NCI-H2196 treated with DMSO at 0.1 percent for 48 hours (cell line): ENCODE measurements around the gene TPMT.

Experiments used
- DNase-seq: peaks from one replicate; lab custom pipeline; 2025; ENCODE audit not compliant: unreplicated experiment; lab: John Stamatoyannopoulos, UW

Gene TPMT

GRCh38 chr6:18117136-18117535, 37.7 kb downstream of the TPMT start:
- DNase-seq = no peak

DNA sequence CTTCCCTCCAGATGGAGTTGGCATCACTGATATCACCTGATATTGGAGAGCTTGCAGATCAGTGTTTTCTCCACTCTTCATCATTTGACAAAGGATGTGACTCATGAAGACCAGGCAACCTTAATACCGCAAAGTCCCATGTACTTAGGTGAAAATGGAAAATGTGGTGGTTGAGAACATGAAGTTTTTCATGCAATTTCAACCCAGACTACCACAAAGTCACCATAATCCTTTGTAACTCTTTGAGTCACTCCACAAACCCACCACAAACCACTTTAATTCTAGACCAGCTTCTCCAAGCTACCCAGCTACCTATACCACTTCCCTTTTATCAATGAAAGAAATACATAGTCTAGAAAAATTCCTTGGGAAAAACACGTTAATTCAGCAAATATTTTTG, 39.5 kb downstream of the TPMT start:
- DNase-seq = no peak

GRCh38 chr6:18110162-18110561, 44.7 kb downstream of the TPMT start:
- no peak for DNase-seq

DNA sequence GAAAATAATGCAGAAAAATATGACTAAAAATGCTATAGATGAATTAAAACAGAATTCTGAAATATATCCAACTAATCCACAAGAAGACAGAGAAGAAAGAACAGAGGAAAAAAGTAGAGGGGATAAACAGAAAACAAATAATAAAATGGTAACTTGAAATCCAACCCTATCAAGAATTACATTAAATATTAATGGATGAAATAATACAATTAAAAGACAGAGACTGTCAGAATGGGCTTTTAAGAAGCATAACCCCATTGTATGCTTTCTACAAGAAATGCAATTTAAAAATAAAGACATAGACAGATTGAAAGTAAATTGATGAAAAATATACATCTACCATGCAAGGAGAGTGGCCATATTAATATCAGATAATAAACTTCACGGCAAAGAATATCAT, 47.8 kb downstream of the TPMT start:
- DNase-seq = no peak

- DNase-seq = no peak
Observed at GRCh38 chr6:18102783-18103509, 51.9 kb downstream of the TPMT start.

DNA sequence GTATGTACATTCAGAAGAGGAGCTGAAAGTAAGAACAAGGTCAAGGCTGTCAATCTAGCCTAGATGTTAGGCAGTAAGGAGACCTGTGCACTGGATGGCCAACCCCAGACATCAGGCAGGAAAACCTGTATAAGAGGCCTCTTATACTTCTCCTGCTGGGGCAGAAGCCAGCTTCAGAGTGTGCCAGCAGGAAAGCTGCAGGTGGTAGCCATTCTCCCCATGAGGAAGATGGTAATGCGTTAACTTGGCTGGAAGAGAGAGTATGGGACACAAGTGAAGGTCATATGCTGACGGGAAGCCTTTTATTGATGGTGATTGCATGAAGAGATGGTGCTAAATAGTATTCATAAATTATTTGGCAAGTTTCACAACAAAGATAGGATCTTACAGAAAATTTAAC, 53.0 kb downstream of the TPMT start:
- DNase-seq = no peak

- no peak for DNase-seq
Observed at GRCh38 chr6:18101271-18101670, 53.6 kb downstream of the TPMT start.

DNA sequence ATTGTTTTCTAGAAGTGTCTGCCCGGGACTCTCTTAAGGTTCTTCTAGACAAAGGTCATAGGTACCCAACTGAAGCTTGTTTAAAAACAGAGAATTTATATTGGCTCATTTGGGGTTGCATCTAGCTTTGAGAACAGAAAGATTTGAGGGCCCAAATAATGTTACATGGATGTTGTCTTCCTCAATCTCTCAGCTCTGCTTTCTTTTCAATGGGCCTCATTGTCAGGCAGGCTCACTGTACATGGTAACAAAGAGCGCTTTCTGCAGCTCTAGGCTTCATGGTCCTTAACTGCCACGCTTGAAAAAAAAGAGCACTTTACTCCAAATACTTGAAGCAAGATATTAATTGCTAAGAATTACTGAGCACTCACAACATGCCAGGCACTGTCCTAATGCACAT, 54.6 kb downstream of the TPMT start:
- DNase-seq = no peak

DNA sequence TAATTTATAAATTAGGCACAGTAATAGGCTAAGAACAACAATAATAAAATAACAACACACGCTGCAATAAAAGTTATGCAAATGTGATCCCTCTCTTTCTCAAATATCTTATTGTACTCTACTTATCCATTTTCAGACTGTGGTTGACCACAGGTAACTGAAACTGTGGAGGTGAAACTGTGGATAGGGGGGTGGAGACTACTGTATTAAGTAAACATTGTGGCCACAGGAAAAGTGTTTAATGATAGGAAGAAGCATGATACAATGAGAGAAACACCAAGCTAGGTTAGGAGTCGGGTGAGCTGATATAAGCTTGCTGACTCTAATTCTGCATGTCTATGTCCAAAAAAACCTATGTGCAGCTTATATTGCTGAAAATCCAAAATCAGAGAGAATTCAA, 55.4 kb downstream of the TPMT start:
- DNase-seq = no peak

- no peak for DNase-seq
Observed at GRCh38 chr6:18096423-18096822, 58.5 kb downstream of the TPMT start.

DNA sequence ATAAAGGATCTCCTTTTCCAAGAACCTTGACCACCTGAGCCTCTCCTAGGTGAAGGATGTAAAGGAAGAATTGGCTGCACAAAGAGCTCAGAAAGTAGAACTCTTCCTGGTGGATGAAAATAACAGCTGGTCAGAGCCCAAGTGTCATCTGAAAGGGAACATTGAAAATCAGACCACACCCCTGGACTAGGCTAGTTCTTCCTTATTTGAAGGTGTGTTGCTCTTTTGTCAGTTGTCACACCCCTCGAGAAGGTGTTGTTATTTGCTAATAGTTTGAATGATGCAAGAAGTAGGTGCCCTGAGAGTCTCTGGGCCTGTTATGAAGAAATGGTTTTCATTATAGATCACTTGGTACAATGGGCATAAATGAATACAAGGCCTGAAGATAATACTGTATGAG, 63.5 kb downstream of the TPMT start:
- no peak for DNase-seq

DNA sequence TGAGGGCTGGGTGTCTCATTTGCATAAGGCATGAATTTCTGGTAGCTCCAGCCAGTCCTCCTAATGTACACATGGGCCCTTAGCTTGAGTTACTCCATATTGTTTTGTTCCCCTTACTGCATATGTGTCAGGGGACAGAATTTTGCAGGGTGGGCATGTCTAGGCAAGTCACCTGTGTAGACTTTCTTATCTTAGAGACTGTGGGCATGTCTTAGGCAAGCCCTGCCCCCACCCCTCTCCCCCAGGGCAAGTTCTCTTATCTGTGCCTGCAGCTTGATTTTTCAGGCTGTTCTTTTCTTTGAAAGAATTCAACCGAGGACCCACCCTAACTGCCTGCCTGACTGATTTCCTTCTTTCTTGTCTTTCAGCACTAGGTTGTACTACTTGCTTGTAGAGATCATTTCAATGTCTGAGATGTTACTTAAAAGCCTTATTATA, 64.5 kb downstream of the TPMT start:
- no peak for DNase-seq

DNA sequence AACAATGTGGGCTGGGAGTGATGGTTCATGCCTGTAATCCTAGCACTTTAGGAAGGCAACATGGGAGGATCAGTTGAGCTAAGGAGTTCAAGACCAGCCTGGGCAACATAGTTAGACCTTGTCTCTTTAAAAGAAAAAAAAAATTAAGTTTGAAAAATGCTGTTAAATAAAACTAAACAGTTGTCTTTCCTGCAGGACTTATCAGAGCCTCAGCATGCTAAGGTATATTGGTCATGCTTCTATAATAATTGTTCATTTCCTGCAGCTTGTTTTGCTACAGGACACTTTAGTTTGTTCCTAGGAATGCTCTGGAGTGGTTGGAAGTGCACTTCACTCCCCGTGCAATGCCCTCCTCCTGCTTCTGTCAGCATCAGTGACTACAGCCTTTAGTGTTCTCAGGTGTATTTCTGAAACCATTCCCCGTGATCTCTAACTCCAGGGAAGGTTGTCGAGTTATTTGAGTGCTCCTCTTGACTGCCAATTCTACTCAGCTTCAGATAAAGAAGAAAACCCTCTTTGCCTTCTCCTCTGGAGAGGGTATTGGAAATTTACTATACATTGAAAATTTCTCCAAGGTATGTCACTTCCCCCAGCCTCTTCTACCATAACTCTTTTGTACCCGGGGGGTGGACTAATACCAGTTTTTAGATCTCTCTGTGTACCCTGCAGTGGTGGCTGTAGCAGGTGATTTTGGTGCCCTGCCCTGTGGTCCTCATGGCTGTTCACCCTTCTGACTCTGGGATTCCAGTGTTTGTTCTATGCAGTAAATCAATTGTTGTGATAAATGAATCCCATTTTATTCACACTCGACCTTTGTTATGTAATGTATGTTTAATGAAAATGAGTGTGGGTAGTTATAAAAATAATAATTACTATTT, 66.2 kb downstream of the TPMT start:
- no peak for DNase-seq

DNA sequence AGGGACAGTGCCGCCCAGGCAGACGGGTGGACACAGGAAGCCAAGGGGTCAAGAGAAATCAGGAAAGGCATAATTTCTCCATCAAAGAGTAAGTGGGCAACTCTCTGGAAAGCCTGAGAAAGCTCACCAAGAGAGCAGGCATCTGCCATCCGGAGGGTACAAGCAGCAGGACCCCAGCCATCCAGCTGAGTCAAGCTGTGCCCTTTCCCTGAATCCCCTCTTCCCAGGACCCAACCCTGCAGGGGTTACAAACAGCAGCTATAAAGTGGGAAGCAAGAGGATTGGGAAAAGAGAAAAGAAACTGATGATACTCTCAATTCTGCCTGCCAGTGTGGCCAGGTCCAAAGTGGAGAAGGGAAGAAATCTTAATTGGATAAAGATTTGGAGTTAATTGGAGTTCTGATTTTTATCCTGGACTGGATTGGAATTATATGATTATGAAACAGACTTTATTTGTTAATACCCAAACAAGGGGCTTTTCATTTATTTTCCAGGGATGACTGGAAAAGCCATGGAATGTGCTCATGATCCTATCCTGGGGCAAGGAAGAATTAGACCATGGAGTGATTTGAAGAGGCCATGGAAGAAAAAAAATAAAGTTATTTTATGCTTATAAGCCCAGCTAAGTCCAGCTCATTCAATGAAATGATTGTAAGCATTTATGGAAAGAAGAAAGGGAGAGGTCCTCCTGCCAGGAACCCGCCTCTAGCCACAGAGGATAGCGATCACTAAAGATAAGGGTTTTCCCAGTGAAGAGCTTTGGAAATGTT, 67.3 kb downstream of the TPMT start:
- no peak for DNase-seq

DNA sequence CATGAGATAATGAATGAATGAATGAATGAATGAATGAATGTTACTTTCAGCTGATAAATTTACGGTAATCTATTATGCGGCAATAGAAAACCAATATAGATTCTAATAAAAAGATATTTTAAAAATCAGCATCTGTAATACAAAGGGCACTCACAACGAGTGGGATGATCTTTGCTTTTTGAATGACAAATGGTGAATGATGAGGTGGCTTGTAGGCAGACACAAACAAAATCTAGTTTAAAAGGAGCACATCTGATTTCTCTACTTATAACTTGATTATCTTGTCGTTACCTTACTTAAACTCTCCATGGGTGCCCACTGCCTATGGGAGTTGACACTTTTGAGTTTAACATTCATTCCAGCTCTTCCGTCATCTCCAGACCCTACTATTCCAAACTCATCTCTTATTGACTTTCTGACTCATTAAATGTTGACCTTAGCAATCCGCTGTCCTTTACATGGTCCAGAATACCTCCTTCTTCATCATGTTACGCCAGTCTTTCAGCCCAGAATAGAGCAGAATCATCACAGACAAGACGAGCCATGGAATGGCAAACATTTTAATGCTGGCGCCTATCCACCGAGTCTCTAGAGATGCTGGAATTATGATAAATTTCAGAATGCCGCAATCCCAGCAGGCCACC, 73.7 kb downstream of the TPMT start:
- DNase-seq = no peak

- no peak for DNase-seq
Observed at GRCh38 chr6:18080544-18080943, 74.3 kb downstream of the TPMT start.

GRCh38 chr6:18078866-18079265, 76.0 kb downstream of the TPMT start:
- no peak for DNase-seq
